SK-N-SH (cell line): ENCODE measurements around the gene RRM1.

Source experiments
- EZH2phosphoT487 ChIP-seq: fragments of 200-600 bp; sonication (generic); IDR thresholded peaks from 2 replicates; pipeline ENCODE4 v1.6.1; 2017; ENCODE audit warnings: low read depth, mixed run types, mild to moderate bottlenecking, antibody characterized with exemption, moderate library complexity, borderline replicate concordance
- FOXJ3 ChIP-seq: sonication (generic); formaldehyde crosslinking; IDR thresholded peaks from 2 replicates; pipeline ENCODE4 v1.5.1; 2020; ENCODE audit warnings: mild to moderate bottlenecking, missing genetic modification reagents
- MAX ChIP-seq: IDR thresholded peaks from 2 replicates; pipeline ENCODE4 v1.4.0; 2012; ENCODE audit warnings: low read depth
- REST ChIP-seq: IDR thresholded peaks from 2 replicates; pipeline ENCODE4 v1.6.1; 2012; ENCODE audit warnings: mild to moderate bottlenecking, low read depth, low read length, moderate library complexity
- TF ChIP-seq, protein P1 (sequence below): fragments of 200-600 bp; sonication (generic); IDR thresholded peaks from 2 replicates; pipeline ENCODE4 v1.6.1; 2017; ENCODE audit warnings: antibody characterized with exemption, mild to moderate bottlenecking, moderate library complexity

DNA sequence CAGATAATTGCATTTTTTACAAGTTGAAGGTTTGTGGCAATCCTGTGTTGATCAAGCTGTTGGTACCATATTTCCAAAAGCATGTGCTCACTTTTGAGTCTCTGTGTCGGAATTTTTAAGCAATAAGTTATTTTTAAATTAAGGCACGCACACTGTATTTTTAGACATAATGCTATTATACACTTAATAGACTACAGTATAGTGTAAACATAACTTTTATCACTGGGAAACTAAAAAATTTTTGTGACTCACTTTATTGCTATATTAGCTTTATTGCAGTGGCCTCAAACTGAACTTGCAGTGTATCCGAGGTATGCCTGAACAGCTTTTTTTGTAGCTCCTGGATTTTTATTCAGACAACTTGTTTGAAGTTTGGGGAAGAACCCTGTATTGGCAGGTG, 31.3 kb upstream of the RRM1 start:
- TF ChIP-seq, protein P1, sequence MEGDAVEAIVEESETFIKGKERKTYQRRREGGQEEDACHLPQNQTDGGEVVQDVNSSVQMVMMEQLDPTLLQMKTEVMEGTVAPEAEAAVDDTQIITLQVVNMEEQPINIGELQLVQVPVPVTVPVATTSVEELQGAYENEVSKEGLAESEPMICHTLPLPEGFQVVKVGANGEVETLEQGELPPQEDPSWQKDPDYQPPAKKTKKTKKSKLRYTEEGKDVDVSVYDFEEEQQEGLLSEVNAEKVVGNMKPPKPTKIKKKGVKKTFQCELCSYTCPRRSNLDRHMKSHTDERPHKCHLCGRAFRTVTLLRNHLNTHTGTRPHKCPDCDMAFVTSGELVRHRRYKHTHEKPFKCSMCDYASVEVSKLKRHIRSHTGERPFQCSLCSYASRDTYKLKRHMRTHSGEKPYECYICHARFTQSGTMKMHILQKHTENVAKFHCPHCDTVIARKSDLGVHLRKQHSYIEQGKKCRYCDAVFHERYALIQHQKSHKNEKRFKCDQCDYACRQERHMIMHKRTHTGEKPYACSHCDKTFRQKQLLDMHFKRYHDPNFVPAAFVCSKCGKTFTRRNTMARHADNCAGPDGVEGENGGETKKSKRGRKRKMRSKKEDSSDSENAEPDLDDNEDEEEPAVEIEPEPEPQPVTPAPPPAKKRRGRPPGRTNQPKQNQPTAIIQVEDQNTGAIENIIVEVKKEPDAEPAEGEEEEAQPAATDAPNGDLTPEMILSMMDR: no peak
- TF ChIP-seq MAX (no peak), REST (no peak), EZH2phosphoT487 (no peak), FOXJ3 (CRISPR knock-in tag) (no peak)
